KMS-11 (cell line): Measurements from ENCODE around the gene TRDN.
A peak's percentile ranks its signal among the peaks of the same experiment; 100 is the strongest.

Source experiments
- H2AFZ ChIP-seq: fragments of 200-600 bp; sonication (generic); 2 replicates; pipeline ENCODE4 v1.6.1; 2016; ENCODE audit warnings: antibody characterized with exemption, mixed run types, low read depth
- H3K27ac ChIP-seq: fragments of 200-600 bp; sonication (generic); 2 replicates; pipeline ENCODE4 v1.6.1; 2016; ENCODE audit warnings: mild to moderate bottlenecking, mixed run types
- H3K27me3 ChIP-seq: fragments of 200-600 bp; sonication (generic); 2 replicates; pipeline ENCODE4 v1.6.1; 2017; ENCODE audit warnings: mild to moderate bottlenecking, low read depth, mixed run types, moderate library complexity; ENCODE audit not compliant: insufficient read depth
- H3K36me3 ChIP-seq: fragments of 200-600 bp; sonication (generic); 2 replicates; pipeline ENCODE4 v1.6.1; 2017; ENCODE audit warnings: mild to moderate bottlenecking, mixed run types; ENCODE audit not compliant: insufficient read depth
- H3K4me1 ChIP-seq: fragments of 200-600 bp; sonication (generic); 2 replicates; pipeline ENCODE4 v1.6.1; 2016; ENCODE audit warnings: mild to moderate bottlenecking, low read depth, mixed run types; ENCODE audit not compliant: poor library complexity, severe bottlenecking
- H3K4me2 ChIP-seq: fragments of 200-600 bp; sonication (generic); 2 replicates; pipeline ENCODE4 v1.7.0; 2016; ENCODE audit warnings: mild to moderate bottlenecking, mixed run types
- H3K4me3 ChIP-seq: fragments of 200-600 bp; sonication (generic); IDR thresholded peaks from 2 replicates; pipeline ENCODE4 v1.6.1; 2017; ENCODE audit warnings: low read depth, low read length, mixed read lengths; ENCODE audit not compliant: insufficient read depth
- H3K79me2 ChIP-seq: fragments of 200-600 bp; sonication (generic); 2 replicates; pipeline ENCODE4 v1.6.1; 2016; ENCODE audit warnings: low read depth, mixed run types; ENCODE audit not compliant: insufficient read depth
- H3K9ac ChIP-seq: fragments of 200-600 bp; sonication (generic); 2 replicates; pipeline ENCODE4 v1.6.1; 2016; ENCODE audit warnings: mild to moderate bottlenecking, mixed run types
- H4K20me1 ChIP-seq: fragments of 200-600 bp; sonication (generic); 2 replicates; pipeline ENCODE4 v1.6.1; 2016; ENCODE audit warnings: mild to moderate bottlenecking, mixed run types; ENCODE audit not compliant: insufficient read depth
- TF ChIP-seq, protein P1 (sequence below): fragments of 200-600 bp; sonication (generic); conservative IDR thresholded peaks from 2 replicates; pipeline ENCODE4 v1.6.1; 2017; ENCODE audit warnings: low read depth, mild to moderate bottlenecking, antibody characterized with exemption, low read length, moderate library complexity, mixed read lengths

The TRDN gene

DNA sequence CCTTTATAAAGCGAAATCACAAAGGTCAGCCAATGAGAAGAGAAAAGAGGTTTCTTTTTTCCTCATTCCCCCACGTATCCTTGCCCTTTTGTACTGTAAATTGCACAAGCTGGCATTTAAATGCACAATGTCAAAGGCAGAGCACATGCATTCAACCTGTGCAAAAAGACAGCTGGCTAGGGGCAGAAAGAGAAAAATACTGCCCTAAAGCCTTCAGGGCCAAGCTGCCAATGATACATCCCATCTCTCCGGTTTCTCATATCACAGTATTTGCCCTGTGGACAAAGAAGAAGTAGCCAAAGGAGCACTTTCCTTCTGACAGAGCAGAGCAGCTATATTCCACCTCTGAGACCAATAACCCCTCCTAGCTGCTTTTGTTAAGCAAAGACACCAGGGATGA lies 219.2 kb downstream of the TRDN start:
- Histone ChIP-seq H3K27me3 (no peaks in the 10 kb centered on the region), H3K79me2 (no peaks in the 10 kb centered on the region), H3K36me3 (no peaks in the 10 kb centered on the region), H3K9ac (no peak overlapping the region), H3K27ac (no peak overlapping the region), H3K4me1 (peaks cover 3% of the 10 kb centered on the region), H2AFZ (no peak overlapping the region), H3K4me3 (no peak overlapping the region), H4K20me1 (no peaks in the 10 kb centered on the region), H3K4me2 (no peak overlapping the region)
- TF ChIP-seq, protein P1, sequence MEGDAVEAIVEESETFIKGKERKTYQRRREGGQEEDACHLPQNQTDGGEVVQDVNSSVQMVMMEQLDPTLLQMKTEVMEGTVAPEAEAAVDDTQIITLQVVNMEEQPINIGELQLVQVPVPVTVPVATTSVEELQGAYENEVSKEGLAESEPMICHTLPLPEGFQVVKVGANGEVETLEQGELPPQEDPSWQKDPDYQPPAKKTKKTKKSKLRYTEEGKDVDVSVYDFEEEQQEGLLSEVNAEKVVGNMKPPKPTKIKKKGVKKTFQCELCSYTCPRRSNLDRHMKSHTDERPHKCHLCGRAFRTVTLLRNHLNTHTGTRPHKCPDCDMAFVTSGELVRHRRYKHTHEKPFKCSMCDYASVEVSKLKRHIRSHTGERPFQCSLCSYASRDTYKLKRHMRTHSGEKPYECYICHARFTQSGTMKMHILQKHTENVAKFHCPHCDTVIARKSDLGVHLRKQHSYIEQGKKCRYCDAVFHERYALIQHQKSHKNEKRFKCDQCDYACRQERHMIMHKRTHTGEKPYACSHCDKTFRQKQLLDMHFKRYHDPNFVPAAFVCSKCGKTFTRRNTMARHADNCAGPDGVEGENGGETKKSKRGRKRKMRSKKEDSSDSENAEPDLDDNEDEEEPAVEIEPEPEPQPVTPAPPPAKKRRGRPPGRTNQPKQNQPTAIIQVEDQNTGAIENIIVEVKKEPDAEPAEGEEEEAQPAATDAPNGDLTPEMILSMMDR = no peak

DNA sequence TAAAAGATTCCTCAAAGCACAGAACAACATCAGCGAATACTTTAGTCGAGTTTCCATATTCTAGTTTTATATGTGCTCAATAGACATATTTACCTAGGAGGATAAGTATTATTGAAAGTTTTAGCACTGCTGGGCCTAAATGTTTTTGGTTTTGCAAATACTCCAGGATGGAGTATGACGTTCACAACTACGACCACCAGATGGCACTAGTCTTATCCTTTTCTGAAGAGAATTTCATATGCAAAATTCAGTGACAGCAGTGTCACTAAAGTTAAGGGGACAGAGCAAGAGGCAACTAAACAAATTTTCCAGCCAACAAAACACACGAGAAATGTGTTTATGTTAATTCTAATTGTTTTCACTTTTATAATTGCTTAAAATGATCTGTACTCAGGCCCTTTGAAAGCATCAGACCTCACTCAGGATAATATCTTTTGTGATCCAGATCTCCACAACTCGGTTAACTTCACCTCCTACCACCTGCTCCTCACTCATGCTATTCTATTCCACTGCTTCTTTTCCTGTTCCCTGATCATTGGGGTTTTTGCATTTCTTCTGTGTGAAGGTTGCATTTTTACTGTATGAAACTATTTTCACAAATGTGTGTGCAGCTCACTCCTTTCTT lies 220.8 kb downstream of the TRDN start:
- H2AFZ ChIP-seq = no peak overlapping the region
- no peak overlapping the region for H3K27ac ChIP-seq
- no peaks in the 10 kb centered on the region for H3K27me3 ChIP-seq
- no peaks in the 10 kb centered on the region for H4K20me1 ChIP-seq
- no peak overlapping the region for H3K9ac ChIP-seq
- H3K4me1 ChIP-seq = peaks cover 3% of the 10 kb centered on the region
- H3K4me3 ChIP-seq = no peak overlapping the region
- TF ChIP-seq, protein P1 = peak; percentile 66
- no peaks in the 10 kb centered on the region for H3K36me3 ChIP-seq
- no peak overlapping the region for H3K4me2 ChIP-seq
- H3K79me2 ChIP-seq = no peaks in the 10 kb centered on the region

GRCh38 chr6:123404975-123405374 lies 231.8 kb downstream of the TRDN start:
- Histone ChIP-seq H3K27ac (no peak overlapping the region), H3K4me2 (no peak overlapping the region), H4K20me1 (no peaks in the 10 kb centered on the region), H3K36me3 (no peaks in the 10 kb centered on the region), H3K27me3 (no peaks in the 10 kb centered on the region), H3K9ac (no peak overlapping the region), H3K79me2 (no peaks in the 10 kb centered on the region), H3K4me3 (no peak overlapping the region), H3K4me1 (no peaks in the 10 kb centered on the region), H2AFZ (no peak overlapping the region)
- TF ChIP-seq, protein P1 = no peak

DNA sequence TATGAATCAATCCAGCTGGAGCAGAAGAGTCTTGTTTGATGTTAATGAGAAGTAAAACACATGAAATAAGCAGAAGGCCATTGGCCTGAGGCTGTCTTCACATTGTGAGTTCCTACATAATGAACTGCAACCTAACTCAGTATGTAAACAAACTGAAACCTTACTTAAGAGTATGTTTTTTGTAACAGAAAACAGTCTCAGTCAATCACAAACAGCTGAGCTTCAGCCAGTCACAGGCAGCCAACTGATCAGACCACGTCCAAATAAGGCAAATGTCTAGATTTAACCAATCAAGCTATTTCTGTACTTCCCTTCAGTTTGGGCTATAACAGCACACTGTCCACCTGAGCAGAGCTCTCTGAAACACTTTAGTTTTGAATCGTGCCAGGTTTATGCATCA lies 234.7 kb downstream of the TRDN start:
- Histone ChIP-seq H3K36me3 (no peaks in the 10 kb centered on the region), H3K4me2 (no peak overlapping the region), H3K27me3 (no peaks in the 10 kb centered on the region), H3K79me2 (no peaks in the 10 kb centered on the region), H3K27ac (no peak overlapping the region), H4K20me1 (no peaks in the 10 kb centered on the region), H3K9ac (no peak overlapping the region), H3K4me3 (no peak overlapping the region), H3K4me1 (no peaks in the 10 kb centered on the region), H2AFZ (no peak overlapping the region)
- TF ChIP-seq, protein P1 = no peak
